Stimulated activated CD4-positive, alpha-beta T cell treated with anti-CD3 and anti-CD28 coated beads, Interleukin-2, amount 100 ng/mL, for 24 hours (primary cell): ENCODE measurements around the gene UST.

Experiments
- DNase-seq, 2 donors: peaks; one replicate each; pipeline ENCODE4 v3.0.0-alpha.2; 2020

Gene UST, protein sequence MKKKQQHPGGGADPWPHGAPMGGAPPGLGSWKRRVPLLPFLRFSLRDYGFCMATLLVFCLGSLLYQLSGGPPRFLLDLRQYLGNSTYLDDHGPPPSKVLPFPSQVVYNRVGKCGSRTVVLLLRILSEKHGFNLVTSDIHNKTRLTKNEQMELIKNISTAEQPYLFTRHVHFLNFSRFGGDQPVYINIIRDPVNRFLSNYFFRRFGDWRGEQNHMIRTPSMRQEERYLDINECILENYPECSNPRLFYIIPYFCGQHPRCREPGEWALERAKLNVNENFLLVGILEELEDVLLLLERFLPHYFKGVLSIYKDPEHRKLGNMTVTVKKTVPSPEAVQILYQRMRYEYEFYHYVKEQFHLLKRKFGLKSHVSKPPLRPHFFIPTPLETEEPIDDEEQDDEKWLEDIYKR

DNA sequence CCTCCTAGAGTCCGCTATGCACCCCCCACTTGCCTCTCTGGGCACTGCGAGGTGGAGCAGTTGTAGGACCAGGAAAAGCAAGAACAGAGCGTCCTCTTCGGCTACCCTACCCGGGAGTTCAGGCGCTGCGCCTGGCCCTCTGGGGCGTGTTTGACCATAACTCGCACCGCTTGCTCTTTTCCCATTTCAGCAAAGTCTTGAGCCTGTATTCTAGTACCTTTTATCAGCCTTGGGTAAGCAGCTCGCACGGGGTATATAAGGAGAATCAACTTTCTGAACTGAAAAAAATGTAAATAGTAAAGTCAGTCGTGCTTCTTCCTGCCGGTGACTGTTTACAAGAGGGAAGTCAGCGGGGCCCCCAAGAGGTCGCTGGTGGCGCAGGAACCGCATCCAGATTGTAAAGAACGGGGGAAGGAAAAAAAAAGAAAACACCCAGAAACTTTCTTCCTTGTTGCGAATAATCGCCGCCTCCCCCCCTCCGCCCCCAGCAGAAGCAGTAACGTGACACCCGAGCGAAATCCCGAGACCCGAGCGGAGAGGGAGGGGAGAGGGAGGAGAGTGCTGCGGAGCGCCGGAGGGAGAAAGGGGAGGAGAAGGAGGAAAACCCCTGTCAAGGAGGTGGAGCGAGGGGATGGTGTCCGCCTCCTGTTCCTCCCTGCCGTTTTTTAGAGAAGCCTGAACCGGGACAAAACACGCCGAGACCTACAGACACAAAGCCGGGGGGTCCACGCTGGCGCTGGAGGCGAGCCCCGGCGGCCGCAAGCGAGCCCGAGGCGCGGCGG lies at the start of gene UST:
Gene UST, plus strand, starts transcription at position 668 of the 782 bp plus-strand sequence. CDS start 401 bp downstream, outside the sequence.
- peak; percentile 54 to 57 for DNase-seq

DNA sequence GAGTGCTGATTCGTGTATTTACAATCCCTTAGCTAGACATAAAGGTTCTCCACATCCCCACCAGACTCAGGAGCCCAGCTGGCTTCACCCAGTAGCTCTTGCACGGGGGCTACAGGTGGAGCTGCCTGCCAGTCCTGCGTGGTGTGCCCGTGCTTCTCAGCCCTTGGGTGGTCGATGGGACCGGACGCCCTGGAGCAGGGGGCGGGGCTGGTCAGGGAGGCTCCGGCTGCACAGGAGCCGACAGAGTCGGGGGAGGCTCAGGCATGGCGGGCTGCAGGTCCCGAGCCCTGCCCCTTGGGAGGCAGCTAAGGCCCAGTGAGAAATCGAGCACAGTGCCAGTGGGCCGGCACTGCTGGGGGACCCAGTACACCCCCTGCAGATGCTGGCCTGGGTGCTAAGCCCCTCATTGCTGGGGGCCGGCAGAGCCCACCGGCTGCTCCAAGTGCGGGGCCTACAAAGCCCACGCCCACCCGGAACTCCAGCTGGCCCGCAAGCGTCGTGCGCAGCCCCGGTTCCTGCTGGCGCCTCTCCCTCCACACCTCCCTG lies 48.9 kb upstream of the UST start:
- DNase-seq: no peak

DNA sequence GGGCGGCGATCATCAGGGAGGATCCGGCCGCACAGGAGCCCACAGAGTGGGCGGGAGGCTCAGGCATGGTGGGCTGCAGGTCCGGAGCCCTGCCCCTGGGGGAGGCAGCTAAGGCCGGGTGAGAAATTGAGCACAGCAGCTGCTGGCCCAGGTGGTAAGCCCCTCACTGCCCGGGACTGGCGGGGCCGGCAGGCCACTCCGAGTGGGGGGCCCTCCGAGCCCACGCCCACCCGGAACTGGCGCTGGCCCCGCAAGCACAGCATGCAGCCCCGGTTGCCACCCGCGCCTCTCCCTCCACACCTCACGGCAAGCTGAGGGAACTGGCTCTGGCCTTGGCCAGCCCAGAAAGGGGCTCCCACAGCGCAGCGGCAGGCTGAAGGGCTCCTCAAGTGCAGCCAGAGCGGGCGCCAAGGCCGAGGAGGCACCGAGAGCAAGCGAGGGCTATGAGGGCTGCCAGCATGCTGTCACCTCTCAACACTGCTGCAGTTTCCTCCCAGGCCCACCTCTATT lies 48.1 kb upstream of the UST start:
- no peak for DNase-seq

DNA sequence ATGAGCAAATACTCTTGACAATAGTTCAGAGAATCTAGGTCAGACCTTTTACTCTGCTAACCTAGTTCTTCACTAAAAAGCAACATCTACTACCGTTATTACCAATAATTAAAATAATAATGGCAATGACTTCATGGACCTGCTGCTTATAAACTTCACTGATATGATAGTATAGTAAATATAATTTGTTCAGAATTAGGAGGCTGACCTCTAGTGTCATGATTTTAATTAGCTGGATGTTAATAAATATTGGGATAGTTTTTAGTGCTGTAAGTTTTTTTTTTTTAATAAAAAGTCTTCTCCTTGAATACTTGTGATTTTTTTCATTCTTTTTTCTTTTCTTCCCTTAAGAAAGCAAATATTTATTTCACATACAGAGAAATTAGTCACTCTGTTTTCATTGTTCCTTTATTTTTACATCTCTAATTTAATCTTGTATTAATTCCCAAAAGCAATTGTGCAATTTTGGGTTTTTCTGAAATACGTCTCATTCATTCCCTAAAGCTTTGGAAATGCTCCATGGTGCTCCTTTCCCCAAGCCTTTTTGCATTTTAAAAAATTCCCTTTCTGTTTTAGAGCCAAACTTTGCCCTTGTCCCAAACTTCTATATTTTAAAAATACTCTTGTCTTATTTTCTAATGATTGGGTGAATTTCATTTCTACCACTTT lies 46.6 kb upstream of the UST start:
- no peak for DNase-seq

DNA sequence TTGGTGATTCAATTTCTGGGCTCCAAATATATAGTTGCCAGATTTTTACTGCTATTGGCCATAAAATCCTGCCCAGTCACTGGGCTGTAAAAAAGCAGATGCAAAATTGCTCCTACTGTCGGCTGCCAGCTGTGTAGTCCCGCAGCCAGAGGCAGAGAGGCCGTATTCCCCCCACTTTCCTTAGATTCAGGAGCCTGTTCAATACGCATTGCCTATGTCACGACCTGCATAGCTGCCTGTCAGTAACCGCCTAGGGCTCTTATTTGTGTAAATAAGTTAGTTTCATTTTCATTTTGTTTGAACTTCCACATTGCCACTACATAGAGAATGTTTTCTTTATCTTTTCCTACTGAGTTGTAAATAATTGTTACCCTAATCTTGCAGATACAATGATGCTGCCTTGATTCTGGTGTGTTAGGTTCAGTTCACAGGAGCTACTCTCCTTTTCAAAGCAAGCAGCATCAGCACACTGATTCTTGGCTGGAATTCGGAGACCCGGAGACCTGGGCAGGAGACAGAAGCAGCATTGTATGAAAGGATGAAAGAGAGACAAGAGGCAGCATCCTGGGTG lies 46.0 kb upstream of the UST start:
- no peak for DNase-seq

DNA sequence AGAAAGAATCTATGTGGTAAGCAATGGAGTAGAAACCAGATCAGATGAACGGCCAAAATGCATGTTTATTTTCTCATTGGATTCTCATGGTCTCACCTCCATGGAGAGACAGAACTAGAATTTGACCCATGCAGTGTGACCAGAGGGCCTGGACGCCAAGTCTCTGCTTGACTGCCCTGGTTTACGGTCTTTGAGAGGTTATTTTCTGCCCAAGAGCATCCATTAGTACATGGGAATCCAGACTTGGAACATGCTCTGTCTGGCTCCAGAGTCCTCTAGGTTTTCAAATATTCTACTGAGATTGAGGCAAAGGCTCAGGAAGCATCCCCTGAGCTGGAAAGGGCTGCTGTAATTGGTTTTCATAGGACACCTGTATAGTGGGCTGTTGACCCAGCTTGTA lies 45.5 kb upstream of the UST start:
- DNase-seq: no peak

DNA sequence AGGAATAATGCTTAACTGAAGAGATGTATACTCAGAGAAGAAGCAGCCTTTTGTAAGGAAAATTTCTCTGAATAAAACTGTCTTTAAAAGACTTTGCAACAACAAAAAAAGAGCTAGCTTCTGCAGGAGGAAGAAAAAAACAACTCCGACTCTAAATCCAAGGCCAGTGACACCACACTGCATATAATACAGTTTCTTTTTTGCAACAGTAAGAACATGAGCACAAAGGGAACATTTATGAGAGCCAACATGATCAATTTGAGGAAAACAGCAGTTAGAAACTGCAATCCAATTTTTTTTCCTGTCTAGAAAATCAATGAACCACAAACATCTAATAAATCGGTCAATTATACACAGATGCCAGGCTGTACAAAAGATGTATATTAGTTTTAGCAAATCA lies 42.9 kb upstream of the UST start:
- no peak for DNase-seq

DNA sequence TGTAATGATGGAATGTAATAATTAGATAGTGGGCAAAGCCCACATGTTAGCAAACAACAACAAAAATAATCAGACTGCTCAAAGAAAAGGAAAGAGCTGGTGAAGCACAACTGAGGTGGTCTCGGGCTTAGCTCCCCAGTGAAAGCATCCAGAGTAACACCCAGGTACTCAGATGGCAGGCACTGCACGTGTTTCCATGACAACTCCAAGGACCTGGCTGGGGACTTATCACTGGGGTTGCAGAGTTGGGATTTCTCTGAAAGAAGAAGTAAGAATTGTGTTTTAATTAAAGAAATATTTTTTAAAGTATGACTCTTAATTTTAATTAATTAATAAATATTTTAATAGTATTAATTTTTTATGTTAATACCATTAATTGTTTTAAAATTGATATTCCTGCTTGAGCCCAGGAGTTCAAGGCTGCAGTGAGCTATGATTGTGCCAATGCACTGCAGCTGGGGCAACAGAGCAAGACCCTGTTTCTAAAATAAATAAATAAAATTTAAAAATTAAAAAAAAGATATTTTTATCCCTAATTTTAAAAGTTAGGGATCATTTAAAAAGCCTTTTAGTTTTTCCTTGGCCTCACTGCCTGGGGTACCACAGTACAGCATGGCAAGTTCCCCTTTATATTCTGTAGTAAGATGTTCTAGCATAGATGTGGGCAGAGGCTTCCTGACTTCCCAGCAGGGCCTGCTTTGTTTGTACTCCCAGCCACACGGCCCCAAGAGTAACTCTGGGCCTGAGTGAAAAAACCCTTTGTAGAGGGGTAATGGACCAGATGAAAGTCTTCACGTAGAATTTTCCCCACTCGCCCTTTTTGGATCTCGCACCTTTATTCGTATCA lies 42.2 kb upstream of the UST start:
- DNase-seq: no peak

DNA sequence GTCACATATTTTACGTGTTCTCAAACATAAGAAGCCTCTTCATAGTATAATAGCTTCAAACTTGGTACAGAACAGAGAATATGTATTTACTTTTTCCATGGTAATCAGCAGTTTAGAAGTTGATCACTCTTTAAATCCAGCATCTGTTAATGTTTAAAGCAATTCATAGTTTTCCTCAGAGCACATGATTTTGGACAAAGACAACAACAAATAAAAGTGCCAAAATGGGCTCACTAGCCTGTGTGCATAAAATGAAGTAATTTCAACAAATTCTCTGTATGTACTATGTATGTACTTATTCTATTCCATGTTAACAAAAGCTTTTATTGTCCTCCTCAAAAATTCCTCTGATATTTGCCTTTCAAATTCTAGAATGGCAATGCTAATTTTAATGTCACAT lies 38.1 kb upstream of the UST start:
- DNase-seq: no peak

DNA sequence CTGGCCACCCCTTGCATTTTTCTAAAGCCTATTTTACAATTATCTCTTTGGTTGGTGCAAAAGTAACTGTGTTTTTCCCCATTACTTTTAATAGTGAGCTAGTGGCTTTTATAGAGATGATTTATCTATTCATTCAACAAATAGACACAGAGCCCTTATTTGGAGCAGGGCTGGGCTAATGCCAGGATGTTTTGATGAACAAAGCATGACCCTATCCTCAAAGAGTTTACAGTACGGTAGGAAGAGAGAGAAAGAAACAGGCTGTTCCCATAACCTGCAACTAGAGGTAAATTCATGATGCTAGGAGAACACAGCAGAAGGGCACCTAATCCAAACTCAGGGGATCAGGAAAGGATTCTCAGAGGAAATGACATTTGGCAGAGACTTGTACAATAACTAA lies 37.3 kb upstream of the UST start:
- DNase-seq: no peak

DNA sequence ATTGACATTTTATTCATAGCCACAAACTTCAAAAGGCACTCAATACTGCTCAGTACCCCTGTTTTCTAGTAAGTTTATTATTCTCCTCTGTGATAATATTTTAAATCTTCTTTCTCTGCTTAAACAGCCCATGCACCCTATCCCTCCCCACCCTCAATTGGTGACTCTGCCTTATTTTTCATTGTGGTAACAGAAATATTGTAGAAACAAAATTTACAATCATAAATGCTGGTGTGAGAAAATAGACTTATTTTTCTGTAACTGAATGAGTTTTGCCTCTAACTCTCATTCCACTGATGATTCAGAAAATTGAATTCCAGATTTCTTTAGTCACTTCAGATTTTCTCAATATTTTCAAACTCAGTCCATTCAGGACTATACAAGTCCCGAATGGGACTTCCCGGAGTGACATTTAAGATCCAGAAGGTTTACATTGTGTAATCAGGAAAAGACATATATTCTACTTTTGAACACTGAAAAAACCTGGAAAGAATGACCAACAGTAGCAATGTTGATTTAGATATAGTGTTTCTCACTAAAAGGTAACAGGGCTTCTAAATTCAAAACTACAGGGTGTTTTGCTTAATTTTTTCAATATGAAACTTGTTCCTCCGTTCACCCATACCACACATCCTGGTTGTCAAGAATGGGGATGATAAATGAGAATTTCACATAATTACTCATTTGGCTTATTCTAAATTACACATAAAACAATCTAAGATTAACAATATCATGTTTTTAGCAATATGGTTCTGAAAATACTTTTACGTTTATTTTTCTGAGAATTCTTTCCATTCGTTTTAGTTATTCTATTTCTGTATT lies 34.8 kb upstream of the UST start:
- DNase-seq: no peak

DNA sequence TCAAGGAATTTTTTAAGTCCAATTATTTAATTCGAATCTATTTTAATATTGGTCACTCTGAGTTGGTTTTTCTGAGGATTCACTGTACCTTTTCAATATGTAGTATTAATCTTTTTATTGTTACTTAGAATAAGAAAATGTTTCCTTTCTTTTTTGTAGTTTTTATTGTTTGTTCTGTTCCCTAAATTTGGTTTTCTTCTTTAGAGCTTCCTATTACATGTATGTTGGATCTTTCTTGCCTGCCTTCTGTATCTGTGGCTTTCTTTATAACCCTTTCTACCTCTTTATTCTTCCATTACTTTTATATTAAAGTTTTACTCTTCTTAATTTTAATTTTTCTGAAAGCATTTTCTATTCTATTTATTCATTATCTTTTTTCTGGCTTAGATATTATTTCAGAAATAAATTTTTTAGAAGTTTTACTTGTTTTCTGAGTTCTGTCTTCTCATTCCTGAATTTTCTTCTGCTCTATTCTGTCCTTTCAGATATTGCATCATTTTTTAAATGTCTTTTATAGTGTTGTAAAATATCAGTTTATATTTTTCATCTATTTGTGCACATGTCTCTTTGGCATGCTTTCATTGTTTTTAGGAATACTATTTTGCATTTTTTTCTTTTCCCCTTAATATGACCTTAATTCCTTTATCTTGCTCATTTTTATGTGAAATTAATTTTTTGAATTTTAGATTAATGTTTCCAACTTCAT lies 33.6 kb upstream of the UST start:
- no peak for DNase-seq

DNA sequence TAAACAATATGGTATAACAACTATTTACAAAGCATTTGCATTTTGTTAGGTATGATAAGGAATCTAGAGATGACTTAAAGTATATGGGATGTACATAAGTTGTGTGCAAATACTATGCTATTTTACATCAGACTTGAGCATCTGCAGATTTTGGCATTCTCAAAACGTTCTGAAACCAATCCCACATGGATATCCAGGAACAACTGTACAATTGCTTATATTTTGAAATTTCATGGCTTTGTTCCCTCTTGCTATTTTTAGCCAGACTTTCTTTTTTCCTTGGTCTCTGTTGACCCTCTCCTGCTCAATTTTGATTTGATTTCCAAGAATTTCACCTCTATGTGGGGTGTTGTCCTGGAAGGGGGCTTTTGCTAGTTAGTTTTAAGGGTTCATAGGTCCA lies 32.9 kb upstream of the UST start:
- no peak for DNase-seq

DNA sequence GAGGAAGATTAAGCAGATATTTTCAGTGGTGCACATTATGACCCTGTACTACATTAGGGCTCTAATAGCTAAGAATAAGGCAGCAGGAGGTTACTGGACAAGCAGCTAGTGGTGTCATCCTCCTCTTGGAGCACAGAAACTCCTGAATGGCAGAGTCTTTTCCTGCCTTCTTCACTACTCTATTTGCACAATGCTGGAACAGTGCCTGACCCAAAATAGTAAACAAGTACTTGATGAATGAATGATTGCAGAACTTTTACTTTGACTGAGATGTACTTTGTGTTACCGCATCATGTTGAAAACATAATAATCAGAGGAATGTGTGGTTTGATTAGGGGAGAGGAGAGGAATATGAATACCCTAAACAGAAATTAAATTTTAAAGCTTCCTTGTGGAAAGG lies 30.0 kb upstream of the UST start:
- DNase-seq: no peak

DNA sequence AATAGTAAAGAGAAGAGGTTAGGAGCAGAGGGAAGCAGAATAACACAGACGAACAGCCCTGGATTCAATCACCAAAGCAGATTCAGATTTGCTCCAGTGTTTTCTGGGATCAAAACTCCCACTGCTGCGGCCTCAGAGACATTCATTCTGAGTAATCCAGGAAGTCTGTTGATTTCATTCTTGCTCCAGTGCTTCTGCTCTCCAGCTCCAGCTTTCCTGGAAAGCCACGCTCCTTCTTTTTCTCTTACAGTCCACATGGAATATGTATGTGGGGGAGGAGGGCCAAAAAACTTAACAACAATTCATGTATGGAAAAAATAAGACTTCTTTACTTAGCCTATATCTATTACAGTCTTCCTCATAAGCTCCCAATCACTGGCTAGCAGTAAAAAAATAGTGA lies 26.4 kb upstream of the UST start:
- no peak for DNase-seq

DNA sequence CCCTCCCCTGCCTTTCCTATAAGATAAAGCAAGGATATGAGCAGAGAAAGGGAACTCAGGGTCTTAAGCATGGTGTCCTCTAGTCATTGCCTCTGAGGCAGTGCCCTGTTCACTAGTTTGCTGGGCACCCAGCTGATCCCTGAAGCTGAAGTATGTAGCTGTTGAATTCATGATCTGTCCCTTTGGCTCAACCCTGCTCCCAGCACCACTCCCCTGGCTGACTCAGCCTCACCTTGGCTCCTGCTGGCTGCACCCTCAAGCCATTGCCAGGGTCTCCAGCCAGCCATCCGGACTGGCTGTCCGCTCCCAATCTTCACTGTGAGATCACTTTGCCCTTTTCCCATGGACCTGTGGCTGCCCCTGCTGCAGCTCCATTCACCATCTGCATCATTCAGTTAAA lies 25.9 kb upstream of the UST start:
- DNase-seq: no peak

DNA sequence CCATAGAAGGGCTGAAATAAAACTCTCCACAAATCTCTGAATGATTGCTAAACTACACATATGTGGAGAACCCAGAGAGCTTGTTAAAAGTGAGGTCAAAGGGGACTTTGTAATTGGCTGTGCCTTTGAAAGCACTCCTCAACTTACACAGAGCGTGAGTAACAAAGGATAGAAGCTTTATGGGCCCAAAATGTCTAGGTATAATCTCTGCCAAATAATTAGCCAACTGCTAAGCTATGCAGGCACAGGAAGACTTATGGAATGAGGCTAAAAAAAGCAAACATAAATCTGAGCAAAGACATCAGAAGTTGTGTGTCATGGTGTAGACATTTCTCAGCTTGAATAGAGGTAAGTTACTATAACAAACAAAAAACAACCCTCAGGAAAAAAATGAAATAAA lies 23.3 kb upstream of the UST start:
- DNase-seq: no peak

DNA sequence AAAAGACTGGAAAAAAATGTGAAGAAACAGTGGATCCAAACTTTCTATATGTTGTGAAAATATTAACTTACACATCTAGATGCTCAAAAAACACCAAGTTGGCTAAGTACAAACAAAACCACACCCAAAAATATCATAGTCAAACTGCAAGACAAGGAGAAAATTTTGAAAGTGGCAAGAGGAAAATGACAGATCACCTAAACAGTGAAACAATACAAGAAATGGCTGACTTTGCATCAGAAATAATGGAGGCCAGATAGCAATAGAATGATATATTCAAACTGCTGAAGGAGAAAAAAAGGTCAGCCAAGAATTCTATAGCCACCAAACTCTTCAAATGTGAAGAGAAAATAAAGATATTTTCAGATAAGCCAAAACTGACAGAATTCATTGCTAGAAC lies 22.4 kb upstream of the UST start:
- DNase-seq: no peak

DNA sequence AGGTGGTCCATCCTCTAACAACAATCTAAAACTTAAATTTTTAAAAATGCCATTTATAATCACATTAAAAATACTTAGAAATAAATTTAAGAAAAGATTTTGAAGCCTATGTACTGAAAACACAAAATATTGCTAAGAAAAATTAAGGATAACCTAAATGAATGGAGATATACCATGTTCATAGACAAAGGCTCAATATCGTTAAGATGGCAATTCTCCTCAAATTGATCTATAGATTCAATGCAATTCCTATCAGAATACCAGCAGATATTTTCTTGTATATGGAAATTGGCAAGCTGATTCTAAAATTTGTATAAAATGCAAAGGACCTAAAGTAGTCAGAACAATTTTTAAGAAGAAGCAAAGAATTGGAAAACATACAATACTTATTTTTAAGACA lies 19.7 kb upstream of the UST start:
- no peak for DNase-seq

DNA sequence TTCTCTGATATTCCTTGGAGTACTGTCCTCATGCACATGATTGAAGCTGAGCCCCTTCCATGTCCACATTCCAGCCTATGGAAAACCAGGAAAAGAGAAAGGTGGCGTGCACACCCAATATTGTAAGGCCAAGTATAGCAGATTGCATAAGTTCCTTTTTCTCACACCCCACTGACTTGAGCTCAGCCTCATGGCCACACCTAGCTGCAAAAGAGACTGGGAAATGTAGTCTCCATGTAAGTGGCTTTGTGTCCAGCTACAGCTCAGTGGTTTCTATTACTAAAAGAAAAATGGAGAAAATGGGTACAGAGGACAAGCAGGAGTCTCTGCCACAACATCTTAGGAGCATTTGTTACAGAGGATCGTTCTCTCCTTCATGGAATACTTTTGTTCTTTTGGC lies 10.8 kb upstream of the UST start:
- DNase-seq: no peak
